ENCODE results near the gene GSE1.

The GSE1 gene

GRCh38 chr16:85623997-85624601 is 11.0 kb downstream of the GSE1 start:
- Histone ChIP-seq H3K4me1 (ENCODE audit: control insufficient read depth in 1 of 2, insufficient read depth in 1 of 2, low read depth in 1 of 2, low read length in 1 of 2) (no peaks in the 10 kb centered on the region), H3K4me3 (ENCODE audit: low read depth in 1 of 2, low read length in 1 of 2) (no peak overlapping the region), H3K9me3 (no peaks in the 10 kb centered on the region), H3K36me3 (peaks cover 9% of the 10 kb centered on the region), H3K27ac (no peak overlapping the region), H3K27me3 (no peaks in the 10 kb centered on the region)
- TF ChIP-seq CTCF (IDR thresholded peaks at IDR 0.05) = no peak

- Histone ChIP-seq H3K27me3 (no peaks in the 10 kb centered on the region), H3K4me1 (ENCODE audit: control insufficient read depth in 1 of 2, insufficient read depth in 1 of 2, low read depth in 1 of 2, low read length in 1 of 2) (no peaks in the 10 kb centered on the region), H3K27ac (no peak overlapping the region), H3K36me3 (peaks cover 9% of the 10 kb centered on the region), H3K4me3 (ENCODE audit: low read depth in 1 of 2, low read length in 1 of 2) (no peak overlapping the region), H3K9me3 (no peaks in the 10 kb centered on the region)
- TF ChIP-seq CTCF (IDR thresholded peaks at IDR 0.05) = no peak
Observed at GRCh38 chr16:85624646-85625045, 11.5 kb downstream of the GSE1 start.

GRCh38 chr16:85625053-85625452 is 11.9 kb downstream of the GSE1 start:
- H3K27ac ChIP-seq = no peak overlapping the region
- H3K4me3 ChIP-seq (ENCODE audit: low read depth in 1 of 2, low read length in 1 of 2) = no peak overlapping the region
- peaks cover 9% of the 10 kb centered on the region for H3K36me3 ChIP-seq
- no peaks in the 10 kb centered on the region for H3K9me3 ChIP-seq
- no peaks in the 10 kb centered on the region for H3K4me1 ChIP-seq (ENCODE audit: control insufficient read depth in 1 of 2, insufficient read depth in 1 of 2, low read depth in 1 of 2, low read length in 1 of 2)
- TF ChIP-seq CTCF (IDR thresholded peaks at IDR 0.05) = no peak
- no peaks in the 10 kb centered on the region for H3K27me3 ChIP-seq

- H3K4me1 ChIP-seq (ENCODE audit: control insufficient read depth in 1 of 2, insufficient read depth in 1 of 2, low read depth in 1 of 2, low read length in 1 of 2) = no peaks in the 10 kb centered on the region
- TF ChIP-seq CTCF (IDR thresholded peaks at IDR 0.05) = no peak
- no peaks in the 10 kb centered on the region for H3K27me3 ChIP-seq
- no peaks in the 10 kb centered on the region for H3K9me3 ChIP-seq
- H3K4me3 ChIP-seq (ENCODE audit: low read depth in 1 of 2, low read length in 1 of 2) = no peak overlapping the region
- H3K36me3 ChIP-seq = peaks cover 9% of the 10 kb centered on the region
- no peak overlapping the region for H3K27ac ChIP-seq
Observed at GRCh38 chr16:85625485-85626117, 12.5 kb downstream of the GSE1 start.

- Histone ChIP-seq H3K27me3 (no peaks in the 10 kb centered on the region), H3K36me3 (peaks cover 9% of the 10 kb centered on the region), H3K27ac (no peak overlapping the region), H3K4me1 (ENCODE audit: control insufficient read depth in 1 of 2, insufficient read depth in 1 of 2, low read depth in 1 of 2, low read length in 1 of 2) (no peaks in the 10 kb centered on the region), H3K4me3 (ENCODE audit: low read depth in 1 of 2, low read length in 1 of 2) (no peak overlapping the region), H3K9me3 (no peaks in the 10 kb centered on the region)
- TF ChIP-seq CTCF (IDR thresholded peaks at IDR 0.05) = no peak
Observed at GRCh38 chr16:85626191-85626981, 13.3 kb downstream of the GSE1 start.

All from neutrophil (primary cell).